Fibroblast of lung (primary cell): ENCODE measurements around the gene DUS2.

ENCODE experiments used
- EZH2 ChIP-seq: IDR thresholded peaks from 2 replicates; pipeline ENCODE4 v1.5.1; 2012; ENCODE audit warnings: low read length, control low read depth, mild to moderate bottlenecking; ENCODE audit errors: missing control alignments
- TF ChIP-seq, protein P1 (sequence below), 2 donors: IDR thresholded peaks in 1 of 2; conservative IDR thresholded peaks in 1 of 2; 1 replicate in 1 of 2; 2 replicates in 1 of 2; pipeline ENCODE4 v1.5.1; 2011 to 2012; ENCODE audit warnings: low read length in 2 of 2, control low read depth in 1 of 2, inconsistent platforms in 1 of 2, low read depth in 1 of 2, mild to moderate bottlenecking in 1 of 2

DNA sequence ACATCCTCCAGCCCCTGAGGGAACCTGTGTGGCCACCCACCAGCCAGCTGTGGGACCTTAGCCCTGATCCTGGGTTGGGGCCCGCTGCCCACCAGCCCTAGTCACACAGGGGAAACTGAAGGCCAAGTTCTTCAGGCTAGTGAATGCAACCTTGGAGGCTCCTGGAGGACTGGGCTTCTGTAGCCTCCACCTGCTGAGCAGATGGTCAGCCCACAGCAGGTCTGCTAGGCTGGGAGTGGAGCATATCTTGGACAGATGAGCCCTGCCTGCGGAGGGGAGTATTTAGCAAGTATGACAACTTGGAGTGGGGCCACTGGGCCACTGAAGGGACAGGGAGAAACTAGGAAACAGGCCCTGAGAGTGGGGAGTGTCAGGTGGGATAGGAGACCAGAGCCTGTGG lies 46.9 kb upstream of the DUS2 start:
- TF ChIP-seq EZH2: no peak
- TF ChIP-seq, protein P1, sequence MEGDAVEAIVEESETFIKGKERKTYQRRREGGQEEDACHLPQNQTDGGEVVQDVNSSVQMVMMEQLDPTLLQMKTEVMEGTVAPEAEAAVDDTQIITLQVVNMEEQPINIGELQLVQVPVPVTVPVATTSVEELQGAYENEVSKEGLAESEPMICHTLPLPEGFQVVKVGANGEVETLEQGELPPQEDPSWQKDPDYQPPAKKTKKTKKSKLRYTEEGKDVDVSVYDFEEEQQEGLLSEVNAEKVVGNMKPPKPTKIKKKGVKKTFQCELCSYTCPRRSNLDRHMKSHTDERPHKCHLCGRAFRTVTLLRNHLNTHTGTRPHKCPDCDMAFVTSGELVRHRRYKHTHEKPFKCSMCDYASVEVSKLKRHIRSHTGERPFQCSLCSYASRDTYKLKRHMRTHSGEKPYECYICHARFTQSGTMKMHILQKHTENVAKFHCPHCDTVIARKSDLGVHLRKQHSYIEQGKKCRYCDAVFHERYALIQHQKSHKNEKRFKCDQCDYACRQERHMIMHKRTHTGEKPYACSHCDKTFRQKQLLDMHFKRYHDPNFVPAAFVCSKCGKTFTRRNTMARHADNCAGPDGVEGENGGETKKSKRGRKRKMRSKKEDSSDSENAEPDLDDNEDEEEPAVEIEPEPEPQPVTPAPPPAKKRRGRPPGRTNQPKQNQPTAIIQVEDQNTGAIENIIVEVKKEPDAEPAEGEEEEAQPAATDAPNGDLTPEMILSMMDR (conservative IDR thresholded peaks at IDR 0.05 in 1 of 2, IDR thresholded peaks at IDR 0.05 in 1 of 2; ENCODE audit: low read depth in 1 of 2, low read length in 2 of 2): no peak
